Stimulated activated CD4-positive, alpha-beta T cell treated with anti-CD3 and anti-CD28 coated beads, Interleukin-1b, Interleukin-23, amount 100 ng/mL, for 48 hours (primary cell): ENCODE measurements around the gene COL3A1.

Experiments used
- DNase-seq: peaks from one replicate; pipeline ENCODE4 v3.0.0-alpha.2; 2020

COL3A1 gene

GRCh38 chr2:188974164-188974563, at the start of gene COL3A1:
TSS of gene COL3A1 (plus strand) at chr2:188974373. CDS start at chr2:188974490, 117 bp downstream.
- DNase-seq: no peak

- DNase-seq: no peak
These were observed 45.5 kb upstream of the COL3A1 start for GRCh38 chr2:188928643-188929042.

GRCh38 chr2:188931361-188931760, 42.8 kb upstream of the COL3A1 start:
- no peak for DNase-seq

GRCh38 chr2:188937228-188938220, 36.6 kb upstream of the COL3A1 start:
- no peak for DNase-seq

GRCh38 chr2:188940171-188940570, 34.0 kb upstream of the COL3A1 start:
- no peak for DNase-seq

GRCh38 chr2:188944442-188944841, 29.7 kb upstream of the COL3A1 start:
- DNase-seq: no peak

GRCh38 chr2:188949046-188949818, 24.9 kb upstream of the COL3A1 start:
- no peak for DNase-seq

GRCh38 chr2:188952901-188953300, 21.3 kb upstream of the COL3A1 start:
- no peak for DNase-seq

- no peak for DNase-seq
These were observed 17.9 kb upstream of the COL3A1 start for GRCh38 chr2:188956290-188956689.

- DNase-seq: no peak
These were observed 17.2 kb upstream of the COL3A1 start for GRCh38 chr2:188956961-188957360.

- DNase-seq: no peak
These were observed 16.5 kb upstream of the COL3A1 start for GRCh38 chr2:188957646-188958045.

- no peak for DNase-seq
These were observed 10.4 kb upstream of the COL3A1 start for GRCh38 chr2:188963741-188964140.

GRCh38 chr2:188964976-188965546, 9.1 kb upstream of the COL3A1 start:
- DNase-seq: no peak

GRCh38 chr2:188965563-188965962, 8.6 kb upstream of the COL3A1 start:
- no peak for DNase-seq

- no peak for DNase-seq
These were observed 8.0 kb upstream of the COL3A1 start for GRCh38 chr2:188966079-188966571.

GRCh38 chr2:188966728-188967440, 7.3 kb upstream of the COL3A1 start:
- no peak for DNase-seq

- no peak for DNase-seq
These were observed 4.9 kb upstream of the COL3A1 start for GRCh38 chr2:188969236-188969635.

GRCh38 chr2:188969651-188970050, 4.5 kb upstream of the COL3A1 start:
- no peak for DNase-seq

- no peak for DNase-seq
These were observed 4.0 kb upstream of the COL3A1 start for GRCh38 chr2:188970211-188970610.

- no peak for DNase-seq
These were observed 2.7 kb upstream of the COL3A1 start for GRCh38 chr2:188971432-188971861.

GRCh38 chr2:188973641-188974040, 532 bp upstream of the COL3A1 start:
- no peak for DNase-seq

- no peak for DNase-seq
These were observed 1.4 kb downstream of the COL3A1 start for GRCh38 chr2:188975497-188976102.
